Posterior vena cava (tissue), 2 donors: Measurements from ENCODE around the gene FN1. TPM values are rescaled to one million over a fixed set of nuclear protein-coding genes. Genes with fewer than 3 reads are reported as not detected.

Experiments used
- DNase-seq: peaks from one replicate; pipeline ENCODE4 v3.0.0-alpha.2; 2020; ENCODE audit warnings: low spot score
- intact Hi-C, 2 donors: fragments of 100-400 bp; cut with DNase I; formaldehyde crosslinking; loops; one replicate each; pipeline versions ENCODE4 v1.14.1 to v1.14.2; 2022 to 2023
- total RNA-seq, 2 donors: library from RNA; stranded (reverse); fragmentation: NEBNext Ultra II Directional; extraction: Animal tissue kit (Norgen Biotek cat#: 25700); gene quantifications; one replicate each; pipeline ENCODE4 v1.2.1, GENCODE V29; 2021
- donor health status: DM: yes; HTN: yes; CAD: no.
- donor health status: DM: yes; HTN: yes; CAD: no.

FN1 gene
- total RNA-seq, 2 donors from 2014 or later: 2,588 to 3,239 TPM

GRCh38 chr2:215429424-215429823 lies 6.4 kb downstream of the FN1 start:
- intact Hi-C loops: loop anchor here in 1 of 2 donors (10.0 kb wide), 1 partner anchor 55 kb away; no protein-coding TSS in a partner anchor
- no peak for DNase-seq

GRCh38 chr2:215428060-215428910 lies 7.6 kb downstream of the FN1 start:
- no peak for DNase-seq
- intact Hi-C loops: loop anchor here in 1 of 2 donors (10.0 kb wide), 1 partner anchor 53 kb away; no protein-coding TSS in a partner anchor

GRCh38 chr2:215427585-215427984 lies 8.3 kb downstream of the FN1 start:
- intact Hi-C loops: loop anchor here in 1 of 2 donors (10.0 kb wide), 1 partner anchor 53 kb away; no protein-coding TSS in a partner anchor
- DNase-seq: no peak

GRCh38 chr2:215425021-215425782 lies 10.7 kb downstream of the FN1 start:
- DNase-seq: no peak
- intact Hi-C loops: loop anchor here in 1 of 2 donors (10.0 kb wide), 1 partner anchor 50 kb away; no protein-coding TSS in a partner anchor

GRCh38 chr2:215423928-215424540 lies 11.8 kb downstream of the FN1 start:
- intact Hi-C loops: loop anchor here in 1 of 2 donors (10.0 kb wide), 1 partner anchor 49 kb away; no protein-coding TSS in a partner anchor
- no peak for DNase-seq

GRCh38 chr2:215423234-215423633 lies 12.6 kb downstream of the FN1 start:
- intact Hi-C loops: loop anchor here in 1 of 2 donors (10.0 kb wide), 1 partner anchor 48 kb away; no protein-coding TSS in a partner anchor
- DNase-seq: no peak

- intact Hi-C loops: loop anchor here in 1 of 2 donors (10.0 kb wide), 1 partner anchor 48 kb away; no protein-coding TSS in a partner anchor
These were observed 13.2 kb downstream of the FN1 start for GRCh38 chr2:215422676-215423075.

GRCh38 chr2:215421859-215422461 lies 13.9 kb downstream of the FN1 start:
- intact Hi-C loops: loop anchor here in 1 of 2 donors (10.0 kb wide), 1 partner anchor 47 kb away; no protein-coding TSS in a partner anchor
- no peak for DNase-seq

More at GRCh38 chr2:215422676-215423075, 13.2 kb downstream of the FN1 start:
- DNase-seq: no peak

- DNase-seq: no peak
- intact Hi-C loops: loop anchor here in 1 of 2 donors (10.0 kb wide), 1 partner anchor 46 kb away; no protein-coding TSS in a partner anchor
These were observed 15.4 kb downstream of the FN1 start for GRCh38 chr2:215420471-215420935.

GRCh38 chr2:215419769-215420470 lies 15.9 kb downstream of the FN1 start:
- no peak for DNase-seq
- intact Hi-C loops: loop anchor here in 1 of 2 donors (10.0 kb wide), 1 partner anchor 45 kb away; no protein-coding TSS in a partner anchor

GRCh38 chr2:215419113-215419512 lies 16.8 kb downstream of the FN1 start:
- no peak for DNase-seq
- intact Hi-C loops: no loop called here

- DNase-seq: no peak
- intact Hi-C loops: no loop called here
These were observed 17.6 kb downstream of the FN1 start for GRCh38 chr2:215418064-215418963.

- intact Hi-C loops: no loop called here
- DNase-seq: no peak
These were observed 18.4 kb downstream of the FN1 start for GRCh38 chr2:215417400-215417951.

GRCh38 chr2:215416656-215417055 lies 19.2 kb downstream of the FN1 start:
- intact Hi-C loops: no loop called here

GRCh38 chr2:215415820-215416577 lies 19.9 kb downstream of the FN1 start:
- DNase-seq: no peak
- intact Hi-C loops: no loop called here

More at GRCh38 chr2:215416656-215417055, 19.2 kb downstream of the FN1 start:
- no peak for DNase-seq

- no peak for DNase-seq
- intact Hi-C loops: no loop called here
These were observed 20.6 kb downstream of the FN1 start for GRCh38 chr2:215415218-215415617.
